AML-193 (cell line): ENCODE results near the gene ETS1.

Experiments used
- DNase-seq, 2 experiments: peaks; one replicate each; lab custom pipeline; 2025; lab: John Stamatoyannopoulos, UW

ETS1 gene

GRCh38 chr11:128535468-128536457, 51.6 kb downstream of the ETS1 start:
- DNase-seq: no peak

GRCh38 chr11:128533472-128533871, 53.9 kb downstream of the ETS1 start:
- DNase-seq: no peak

DNA sequence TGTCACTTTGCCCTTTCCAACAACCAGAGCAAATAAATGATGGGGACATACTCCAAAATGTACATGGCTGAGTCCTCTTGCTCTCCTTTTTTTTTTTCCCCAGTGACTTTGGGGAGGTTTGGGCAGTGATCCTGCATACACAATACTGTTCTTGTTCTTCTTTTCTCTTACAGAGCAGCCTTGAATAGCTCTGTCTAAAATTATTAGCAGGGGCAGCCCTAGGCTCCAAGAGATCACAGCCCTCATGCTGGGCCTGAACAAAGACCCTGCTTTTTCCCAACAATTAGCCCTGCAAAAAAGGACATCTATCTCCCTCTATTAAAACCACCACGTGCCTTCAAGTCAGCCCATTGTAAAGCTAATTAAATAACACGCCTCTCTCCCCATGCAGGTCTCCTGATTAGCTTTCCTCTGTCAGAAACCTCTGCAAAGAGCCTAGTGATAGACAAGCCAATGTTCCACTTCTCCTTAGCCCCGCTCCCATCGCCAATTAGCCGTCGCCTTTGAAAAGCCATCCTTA, 54.7 kb downstream of the ETS1 start:
- DNase-seq: no peak

- DNase-seq: no peak
These were observed 55.3 kb downstream of the ETS1 start for GRCh38 chr11:128532016-128532571.

GRCh38 chr11:128531588-128531987, 55.8 kb downstream of the ETS1 start:
- DNase-seq: no peak

GRCh38 chr11:128530118-128531074, 57.0 kb downstream of the ETS1 start:
- no peak for DNase-seq

DNA sequence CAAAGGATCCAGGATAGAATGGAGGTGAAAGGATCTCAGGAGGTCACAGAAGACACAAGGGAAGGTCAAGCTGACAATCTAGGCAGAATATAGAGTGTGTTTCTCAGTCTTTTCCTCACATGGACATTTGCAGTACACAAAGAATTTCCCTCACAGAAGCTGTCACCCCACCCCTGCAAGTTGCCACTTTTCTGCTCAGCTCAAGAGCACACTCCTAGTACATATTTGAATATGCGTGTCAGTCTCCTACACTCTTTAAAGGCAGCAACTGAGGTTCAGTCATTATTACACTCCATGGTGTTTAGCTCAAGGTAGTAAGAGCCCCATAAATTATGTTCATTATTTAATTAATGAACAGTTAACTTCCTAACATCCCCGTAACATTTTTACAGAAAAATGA, 59.1 kb downstream of the ETS1 start:
- no peak for DNase-seq

DNA sequence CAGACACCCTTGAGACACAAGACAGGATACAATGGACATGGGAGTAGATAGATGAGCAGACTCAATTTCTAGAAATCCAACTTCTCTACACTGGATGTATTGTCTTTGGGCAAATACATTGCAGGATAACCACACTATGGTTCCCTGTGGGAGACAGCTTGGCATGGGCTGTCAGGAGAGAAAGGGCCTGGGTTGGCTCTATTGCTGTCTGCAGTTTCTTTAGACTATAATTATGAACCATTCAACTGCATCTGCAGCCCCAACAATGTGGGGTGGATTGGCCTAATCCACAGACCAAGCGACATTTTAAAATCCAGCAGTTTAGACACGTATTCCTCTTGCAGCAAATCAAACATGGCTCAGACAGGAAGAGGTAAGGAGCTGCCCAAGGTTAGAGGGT, 60.3 kb downstream of the ETS1 start:
- no peak for DNase-seq

GRCh38 chr11:128525411-128526243, 61.7 kb downstream of the ETS1 start:
- DNase-seq: no peak

DNA sequence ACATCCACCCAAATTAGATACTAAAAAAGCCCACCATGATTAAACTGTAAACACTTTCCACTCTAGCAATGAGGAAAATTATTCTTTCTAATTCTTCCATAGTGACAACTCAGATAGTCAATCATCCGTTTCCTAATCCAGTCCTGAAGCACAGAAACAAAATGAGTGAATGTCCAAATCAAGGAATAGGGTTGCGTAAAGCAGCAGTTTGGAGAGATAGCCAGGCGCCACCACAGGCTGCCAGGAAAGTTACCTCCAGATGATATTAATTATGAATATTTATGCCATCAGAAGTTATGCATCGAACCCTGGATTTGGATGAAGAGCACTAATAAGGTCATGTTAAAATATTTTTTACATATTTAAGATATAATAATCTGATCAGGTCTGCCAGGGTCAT, 63.2 kb downstream of the ETS1 start:
- DNase-seq: no peak

DNA sequence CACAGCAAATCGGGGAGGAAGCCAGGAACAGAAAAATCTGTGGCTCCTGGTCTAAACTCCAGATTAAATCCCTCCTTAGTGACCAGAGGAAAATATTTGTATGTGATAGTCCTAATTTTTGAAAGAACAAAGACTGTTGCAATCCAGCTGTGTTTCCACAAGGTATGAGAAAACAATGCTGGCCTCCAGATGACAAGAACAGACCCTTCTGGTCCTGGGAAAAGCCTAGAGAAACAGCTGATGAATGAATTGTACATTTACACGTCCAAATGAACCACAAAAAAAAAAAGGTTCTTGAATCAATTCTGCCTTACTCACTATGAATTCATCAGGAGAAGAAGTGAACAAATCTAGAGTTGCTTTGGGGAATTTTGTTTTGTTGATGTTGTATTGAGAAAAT, 63.7 kb downstream of the ETS1 start:
- DNase-seq: no peak

DNA sequence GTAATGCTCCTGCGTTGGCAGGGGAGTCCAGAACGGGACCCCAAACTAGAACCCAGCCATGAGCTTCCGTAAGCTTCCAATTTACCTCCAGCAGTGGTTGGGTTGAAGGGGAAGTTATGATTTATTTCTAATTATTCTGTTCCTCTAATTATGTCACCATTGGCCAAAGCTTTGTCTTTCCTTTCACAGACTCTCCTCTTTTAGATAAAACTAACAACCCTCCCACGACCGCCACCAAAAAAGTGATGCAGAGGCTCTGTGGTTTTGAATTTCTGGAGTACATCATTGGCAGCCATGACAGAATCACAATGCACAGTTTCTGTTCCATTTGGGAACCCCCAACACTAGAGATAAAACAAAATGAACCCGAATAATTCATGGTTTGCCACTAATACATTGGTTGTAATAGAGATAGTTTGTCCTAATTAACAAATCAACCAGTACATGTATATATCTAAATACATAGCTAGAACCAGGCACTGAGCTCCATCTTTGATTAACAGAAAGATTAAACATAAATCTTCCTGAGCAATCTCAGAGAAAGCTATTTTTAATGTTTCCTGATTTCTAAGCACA, 64.3 kb downstream of the ETS1 start:
- no peak for DNase-seq

- DNase-seq: peak; percentile 79 to 93
These were observed 65.1 kb downstream of the ETS1 start for GRCh38 chr11:128522055-128522942.

DNA sequence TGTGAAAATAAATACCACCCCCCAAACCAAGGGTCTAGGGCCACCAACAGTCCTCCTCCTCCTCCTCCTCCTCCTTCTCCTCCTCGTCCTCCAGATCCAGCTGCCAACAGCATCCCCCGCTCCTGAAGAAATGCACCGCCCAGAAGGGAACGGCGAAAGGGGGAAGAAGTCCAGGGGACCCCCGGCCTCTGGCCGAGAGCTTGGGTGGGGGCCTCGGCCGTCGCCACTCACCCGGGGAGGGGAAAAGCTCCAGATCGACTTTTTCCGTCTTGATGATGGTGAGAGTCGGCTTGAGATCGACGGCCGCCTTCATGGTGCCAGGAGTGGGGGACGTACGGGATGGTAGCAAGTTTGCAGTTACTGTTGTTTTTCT, 65.7 kb downstream of the ETS1 start:
- DNase-seq: peak in 1 of 2 experiments; percentile 18

DNA sequence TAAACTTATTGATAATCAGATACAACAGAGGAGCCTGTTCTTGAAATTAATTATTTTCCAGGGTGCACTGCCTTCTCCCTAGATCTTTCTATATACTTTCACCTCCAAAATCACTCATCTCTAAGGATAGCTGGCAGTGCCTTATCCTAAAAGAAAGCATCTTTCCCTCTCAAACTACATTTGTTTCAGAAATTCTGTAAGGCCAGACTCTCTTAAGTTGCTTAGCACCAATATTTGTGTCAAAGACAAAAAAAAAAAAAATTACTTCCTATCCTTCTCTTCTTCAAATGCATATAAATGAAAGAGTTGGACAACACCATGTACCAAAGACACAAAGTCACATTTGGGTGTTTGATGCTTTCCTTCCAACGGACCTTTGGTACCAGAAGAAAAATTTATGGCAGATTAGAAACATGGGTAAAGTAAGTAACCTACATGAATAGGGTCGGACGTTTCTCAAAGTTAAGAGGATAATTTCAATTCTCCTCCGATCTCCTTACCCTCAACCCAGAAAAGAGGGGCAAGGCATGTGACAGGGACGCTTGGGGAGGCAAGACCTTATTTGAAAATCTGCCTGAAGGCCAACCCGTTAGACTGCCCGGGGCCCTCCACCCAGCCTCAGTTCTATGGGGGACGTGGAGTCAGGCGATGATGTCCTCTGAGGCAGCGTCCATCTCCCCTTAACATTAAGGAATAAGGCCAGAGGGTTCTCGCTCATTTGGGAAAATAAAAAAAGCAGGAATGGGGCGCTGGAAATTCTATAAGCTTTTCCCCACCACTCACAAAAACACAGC, 66.3 kb downstream of the ETS1 start:
- DNase-seq: no peak

DNA sequence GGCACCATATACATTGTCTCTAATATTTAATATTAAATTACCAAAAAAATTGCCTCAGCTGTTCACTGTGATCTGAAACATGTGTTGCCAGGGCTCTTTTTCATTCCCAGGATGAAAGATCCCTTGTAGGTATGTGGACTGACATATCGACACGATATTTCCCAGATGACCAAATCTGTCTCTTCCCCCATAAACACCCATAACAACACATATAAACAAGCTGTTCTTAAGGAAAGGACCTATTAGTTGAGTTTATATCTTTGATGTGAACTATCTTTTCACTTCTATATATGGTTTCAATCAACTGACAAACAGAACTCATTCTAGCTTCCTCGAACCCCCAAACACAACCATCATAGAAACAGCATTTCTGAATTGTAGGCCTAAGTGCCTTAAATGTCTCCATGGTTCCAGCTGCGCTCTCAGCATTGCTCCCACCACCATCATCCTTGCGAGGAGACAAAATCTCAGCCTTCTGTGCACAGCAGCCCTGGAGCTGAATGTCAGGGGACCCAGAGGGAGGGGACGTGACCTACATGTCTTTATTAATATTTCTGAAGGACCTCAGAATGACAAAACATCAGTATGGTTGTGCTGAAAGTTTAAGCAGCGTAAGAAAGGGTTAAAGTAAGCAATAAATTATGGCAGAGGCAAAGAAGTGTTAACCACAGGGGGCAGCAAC, 67.0 kb downstream of the ETS1 start:
- no peak for DNase-seq

GRCh38 chr11:128519338-128519737, 68.0 kb downstream of the ETS1 start:
- DNase-seq: no peak

DNA sequence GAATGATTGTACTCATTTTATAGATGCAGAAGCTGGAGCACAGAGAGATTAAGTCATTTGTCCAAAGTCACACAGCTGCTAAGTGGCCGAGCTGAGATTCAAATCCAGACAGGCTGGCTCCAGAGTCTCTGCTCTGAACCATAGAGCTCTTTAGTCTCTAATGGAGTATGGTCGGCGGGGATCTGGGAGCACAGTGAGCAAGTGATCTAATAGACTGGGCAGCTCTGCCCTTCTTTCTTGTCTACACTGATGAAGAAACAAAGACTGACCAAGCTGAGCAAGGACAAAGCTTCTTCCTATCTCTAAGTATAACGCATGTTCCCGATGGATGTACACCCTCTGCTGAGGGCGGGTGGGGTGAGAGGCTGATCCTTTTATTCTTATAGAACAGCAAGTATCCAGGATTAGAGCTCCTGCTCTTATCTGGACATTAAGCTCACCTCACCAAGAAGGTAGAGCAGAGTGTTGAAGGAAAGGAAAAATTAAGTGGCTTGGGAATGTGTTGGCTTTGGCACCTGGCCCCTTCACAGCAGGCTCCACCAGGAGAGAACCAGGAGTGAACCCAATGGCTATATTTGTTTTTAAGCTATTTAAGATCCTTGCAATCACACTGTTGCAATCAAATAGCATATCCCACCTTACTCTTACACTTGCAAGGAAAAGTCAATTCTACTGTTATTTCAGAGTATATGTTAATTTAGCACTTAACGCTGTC, 68.7 kb downstream of the ETS1 start:
- no peak for DNase-seq
